ENCODE measurements around the gene CTDSPL.

The CTDSPL gene

GRCh38 chr3:37940242-37940908 lies 78.7 kb downstream of the CTDSPL start:
- in situ Hi-C loops (cut with HindIII; ENCODE audit: low sequenced_read_pairs) = no loop called here
- no peak for TF ChIP-seq CTCF (IDR thresholded peaks at IDR 0.05; ENCODE audit: low read depth, low read length, missing control alignments)
- no peak for DNase-seq (ENCODE audit: low read depth)
- H3K4me3 ChIP-seq (ENCODE audit: low read depth, low read length) = no peak overlapping the region

DNA sequence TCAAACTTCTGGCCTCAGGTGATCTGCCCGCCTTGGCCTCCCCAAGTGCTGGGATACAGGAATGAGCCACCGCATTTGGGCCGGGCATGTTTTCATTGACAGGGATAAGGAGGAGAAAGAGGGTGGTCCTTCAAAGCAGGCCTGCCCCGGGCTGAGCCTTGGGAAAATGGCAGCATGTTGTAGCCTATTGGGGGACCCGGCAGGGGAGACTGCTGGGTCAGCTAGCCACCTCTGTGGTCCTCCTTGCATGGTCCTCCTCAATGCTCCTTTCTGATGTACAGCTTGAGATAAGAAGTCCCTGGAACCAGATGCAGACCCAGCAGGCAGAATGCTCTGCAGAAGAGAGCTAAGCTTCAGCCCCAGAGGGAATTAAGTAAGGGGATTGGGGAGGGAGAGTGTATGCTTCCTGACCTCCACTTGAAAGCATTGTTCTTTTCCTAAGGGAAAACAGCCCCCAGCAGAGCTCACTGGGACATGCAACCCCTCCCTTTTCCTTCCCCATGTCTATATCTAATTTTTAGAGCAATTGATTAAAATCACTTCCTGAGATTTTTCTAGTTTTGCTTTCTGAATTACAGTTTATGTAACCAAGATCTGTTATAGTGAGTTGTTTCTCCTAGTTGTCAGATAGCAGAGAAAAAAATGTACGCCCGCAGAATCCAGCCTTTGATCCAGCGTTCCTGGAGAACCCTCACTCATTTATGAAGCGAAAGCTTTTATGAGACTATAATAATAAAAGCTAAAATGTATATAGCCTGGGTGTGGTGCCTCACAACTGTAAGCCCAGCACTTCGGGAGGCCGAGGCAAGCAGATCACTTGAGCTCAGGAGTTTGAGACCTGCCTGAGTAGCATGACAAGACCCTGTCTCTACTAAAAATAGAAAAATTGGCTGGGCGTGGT lies 80.2 kb downstream of the CTDSPL start:
- in situ Hi-C loops (cut with HindIII; ENCODE audit: low sequenced_read_pairs) = no loop called here
- DNase-seq (ENCODE audit: low read depth) = no peak
- no peak for TF ChIP-seq CTCF (IDR thresholded peaks at IDR 0.05; ENCODE audit: low read depth, low read length, missing control alignments)

DNA sequence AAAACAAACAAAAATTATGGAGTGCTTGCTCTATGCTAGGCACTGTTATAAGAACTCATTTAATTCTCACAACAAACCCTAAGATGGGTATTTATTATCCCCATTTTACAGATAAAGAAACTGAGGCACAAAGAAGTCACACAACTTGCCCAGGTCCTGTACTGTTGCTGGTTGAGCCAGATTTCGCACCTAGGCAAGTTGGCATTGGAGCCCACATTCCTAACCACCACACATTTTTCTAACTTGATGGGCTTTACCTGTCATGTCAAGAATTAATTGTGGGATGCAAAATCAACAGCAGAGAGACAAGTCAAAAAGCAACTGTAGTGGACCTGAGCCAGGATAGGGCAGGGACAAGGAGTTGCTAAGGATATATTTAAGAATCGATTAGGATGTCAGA lies 81.0 kb downstream of the CTDSPL start:
- no peak for TF ChIP-seq CTCF (IDR thresholded peaks at IDR 0.05; ENCODE audit: low read depth, low read length, missing control alignments)
- H3K4me3 ChIP-seq (ENCODE audit: low read depth, low read length) = no peak overlapping the region
- DNase-seq (ENCODE audit: low read depth) = no peak
- in situ Hi-C loops (cut with HindIII; ENCODE audit: low sequenced_read_pairs) = no loop called here

More for the DNA sequence above, 80.2 kb downstream of the CTDSPL start:
- H3K4me3 ChIP-seq (ENCODE audit: low read depth, low read length) = no peak overlapping the region

DNA sequence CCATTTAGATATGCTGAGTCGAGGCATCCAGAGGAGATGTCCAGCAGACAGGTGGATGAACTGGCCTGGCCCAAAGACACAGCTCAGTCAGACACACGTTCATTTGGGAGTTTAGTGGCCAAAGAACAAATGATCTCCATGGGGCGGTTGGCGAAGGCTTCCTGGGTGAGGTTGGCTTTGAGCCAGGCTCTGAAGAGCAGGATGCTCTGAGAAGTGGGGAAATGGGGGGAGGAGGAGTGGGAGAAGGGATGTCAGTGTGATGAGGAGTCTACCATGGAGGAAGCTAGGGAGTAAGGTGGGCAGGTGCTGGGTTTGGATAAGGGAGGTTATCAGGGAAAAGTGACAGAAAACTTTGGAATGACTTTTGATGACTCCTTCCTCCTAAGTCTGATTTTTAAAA lies 81.4 kb downstream of the CTDSPL start:
- TF ChIP-seq CTCF (IDR thresholded peaks at IDR 0.05; ENCODE audit: low read depth, low read length, missing control alignments) = no peak
- in situ Hi-C loops (cut with HindIII; ENCODE audit: low sequenced_read_pairs) = no loop called here
- no peak overlapping the region for H3K4me3 ChIP-seq (ENCODE audit: low read depth, low read length)

DNA sequence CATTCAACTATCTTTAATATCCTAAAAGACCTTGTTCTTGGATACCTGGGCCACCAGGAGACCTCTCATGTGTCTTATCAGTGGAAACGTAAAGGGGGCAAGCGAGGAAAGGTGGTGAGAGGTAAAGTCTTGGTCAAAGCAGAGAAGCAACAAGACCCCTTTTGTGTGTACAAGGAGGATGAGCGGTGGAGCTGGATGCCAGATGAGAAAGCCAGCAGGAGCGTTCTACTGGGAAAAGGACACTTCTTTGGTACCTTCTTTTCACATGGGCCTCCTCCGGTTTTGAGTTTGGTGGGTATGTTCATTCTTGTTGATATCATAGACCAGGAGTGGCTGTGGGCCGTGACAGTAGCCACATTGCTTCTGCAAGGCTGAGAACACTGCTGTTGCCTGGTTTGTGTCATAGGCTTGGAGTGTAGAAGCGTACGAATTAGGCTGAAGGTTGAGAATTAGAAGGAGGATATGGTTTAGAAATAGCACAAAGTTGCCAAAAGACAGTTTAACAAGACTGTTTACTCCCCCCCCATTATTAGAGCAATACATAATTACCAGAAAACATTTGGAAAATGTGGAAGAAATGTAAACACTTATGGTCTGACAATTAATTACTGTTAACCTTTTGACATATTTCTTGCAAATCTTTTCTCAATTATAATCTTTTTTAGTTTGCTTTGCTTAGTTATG lies 82.1 kb downstream of the CTDSPL start:
- in situ Hi-C loops (cut with HindIII; ENCODE audit: low sequenced_read_pairs) = no loop called here
- no peak for TF ChIP-seq CTCF (IDR thresholded peaks at IDR 0.05; ENCODE audit: low read depth, low read length, missing control alignments)
- no peak for DNase-seq (ENCODE audit: low read depth)
- no peak overlapping the region for H3K4me3 ChIP-seq (ENCODE audit: low read depth, low read length)

More for the DNA sequence above, 81.4 kb downstream of the CTDSPL start:
- DNase-seq (ENCODE audit: low read depth) = no peak

GRCh38 chr3:37944391-37944842 lies 82.7 kb downstream of the CTDSPL start:
- in situ Hi-C loops (cut with HindIII; ENCODE audit: low sequenced_read_pairs) = no loop called here
- no peak overlapping the region for H3K4me3 ChIP-seq (ENCODE audit: low read depth, low read length)
- no peak for DNase-seq (ENCODE audit: low read depth)
- no peak for TF ChIP-seq CTCF (IDR thresholded peaks at IDR 0.05; ENCODE audit: low read depth, low read length, missing control alignments)
